Thyroid gland (tissue), 4 donors: ENCODE results near the gene GRB10. TPM values are rescaled to one million over a fixed set of nuclear protein-coding genes. Genes with fewer than 3 reads are reported as not detected.

ENCODE experiments used
- DNase-seq, 2 donors: peaks; one replicate each; pipeline ENCODE4 v3.0.0-alpha.2; 2019
- H3K27ac ChIP-seq, 3 donors: fragments of 200-600 bp; sonication (generic); 1 replicate in 2 of 3; 2 replicates in 1 of 3; pipeline ENCODE4 v1.5.1; 2016 to 2019; ENCODE audit warnings: mild to moderate bottlenecking in 1 of 3, moderate library complexity in 1 of 3
- H3K27me3 ChIP-seq: fragments of 200-600 bp; sonication (generic); one replicate; pipeline ENCODE4 v1.5.1; 2019
- H3K36me3 ChIP-seq, 2 donors: fragments of 200-600 bp; sonication (generic); one replicate each; pipeline ENCODE4 v1.5.1; 2016 to 2019
- H3K4me1 ChIP-seq, 2 donors: fragments of 200-600 bp; sonication (generic); one replicate each; pipeline ENCODE4 v1.5.1; 2017 to 2019
- H3K4me3 ChIP-seq, 3 donors: fragments of 200-600 bp; sonication (generic); replicated peaks in 1 of 3; 1 replicate in 2 of 3; 2 replicates in 1 of 3; pipeline ENCODE4 v1.5.1; 2016; ENCODE audit warnings: mild to moderate bottlenecking in 1 of 3
- H3K9me3 ChIP-seq: fragments of 200-600 bp; sonication (generic); one replicate; pipeline ENCODE4 v1.5.1; 2017
- POLR2A ChIP-seq, 2 donors: fragments of 450-650 bp; IDR thresholded peaks; one replicate each; pipeline ENCODE4 v1.6.1; 2017; ENCODE audit warnings: antibody characterized with exemption in 2 of 2, mild to moderate bottlenecking in 2 of 2, moderate library complexity in 1 of 2
- WGBS, 2 donors: methylation state at CpG; one replicate each; pipeline ENCODE4 v1.1.5; 2017; 5-methylcytosine and 5-hydroxymethylcytosine counted together
- intact Hi-C: fragments of 100-400 bp; cut with DNase I; formaldehyde crosslinking; loops from one replicate; pipeline ENCODE4 v1.15.1; 2023
- total RNA-seq, 4 donors: library from RNA; depleted of rRNA; stranded (reverse); fragments of >200 nt; gene quantifications; one replicate each; pipeline ENCODE4 v1.2.3, GENCODE V29; 2016
- TF ChIP-seq, protein P1 (sequence below), 6 experiments: fragments of 200-600 bp in 3 of 6; fragments of 450-650 bp in 3 of 6; sonication (generic) in 3 of 6; IDR thresholded peaks; one replicate each; pipeline ENCODE4 v1.5.1; 2016 to 2019; ENCODE audit warnings: antibody characterized with exemption in 6 of 6, mild to moderate bottlenecking in 2 of 6, inconsistent platforms in 1 of 6, moderate library complexity in 1 of 6

The GRB10 gene
- total RNA-seq, 4 donors from 2014 or later, result 21.3 to 99.2 (median 39.6) TPM

DNA sequence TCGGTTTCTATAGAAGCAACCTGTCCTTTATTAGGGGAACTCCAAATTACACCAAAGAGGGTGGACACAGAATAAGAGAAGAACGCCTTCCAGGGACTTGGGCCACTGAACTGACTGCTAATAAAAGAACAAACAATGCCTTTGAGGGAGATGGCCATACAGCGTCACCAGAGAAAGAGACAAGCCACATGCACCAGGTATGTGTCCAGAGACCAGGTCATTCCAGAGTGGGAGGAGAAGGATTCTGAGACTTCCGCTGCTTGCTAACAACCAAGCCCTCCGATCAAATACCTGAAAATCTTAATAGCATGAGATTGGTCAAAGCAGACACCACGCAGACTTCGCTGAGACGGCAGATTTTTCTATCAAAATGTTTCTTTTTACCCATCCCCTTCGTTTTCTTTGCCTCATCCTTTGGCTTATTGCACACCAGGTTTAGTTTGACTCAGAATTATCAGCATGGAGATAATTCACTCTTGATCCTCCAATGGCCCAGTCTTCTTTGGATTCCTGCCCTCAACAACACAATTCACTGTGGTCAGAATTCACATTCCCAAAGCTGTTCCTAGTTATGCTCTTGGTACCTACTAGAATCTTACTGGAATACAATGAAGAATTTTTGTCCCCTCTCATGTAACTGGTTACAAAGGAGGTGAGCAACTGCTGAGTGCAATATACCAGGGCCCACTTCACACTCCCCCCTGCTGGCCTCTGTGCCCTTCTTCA is 130.1 kb downstream of the GRB10 start:
- Histone ChIP-seq H3K9me3 (no peaks in the 10 kb centered on the region), H3K36me3 (no peaks in the 10 kb centered on the region), H3K4me3 (no peak overlapping the region), H3K27ac (peak overlapping the region; percentile 18 to 72 (median 67)), H3K4me1 (peaks cover 5 to 34% of the 10 kb centered on the region in 2 donors), H3K27me3 (no peaks in the 10 kb centered on the region)
- intact Hi-C loops, result no loop called here
- no peak for DNase-seq
- TF ChIP-seq, protein P1, sequence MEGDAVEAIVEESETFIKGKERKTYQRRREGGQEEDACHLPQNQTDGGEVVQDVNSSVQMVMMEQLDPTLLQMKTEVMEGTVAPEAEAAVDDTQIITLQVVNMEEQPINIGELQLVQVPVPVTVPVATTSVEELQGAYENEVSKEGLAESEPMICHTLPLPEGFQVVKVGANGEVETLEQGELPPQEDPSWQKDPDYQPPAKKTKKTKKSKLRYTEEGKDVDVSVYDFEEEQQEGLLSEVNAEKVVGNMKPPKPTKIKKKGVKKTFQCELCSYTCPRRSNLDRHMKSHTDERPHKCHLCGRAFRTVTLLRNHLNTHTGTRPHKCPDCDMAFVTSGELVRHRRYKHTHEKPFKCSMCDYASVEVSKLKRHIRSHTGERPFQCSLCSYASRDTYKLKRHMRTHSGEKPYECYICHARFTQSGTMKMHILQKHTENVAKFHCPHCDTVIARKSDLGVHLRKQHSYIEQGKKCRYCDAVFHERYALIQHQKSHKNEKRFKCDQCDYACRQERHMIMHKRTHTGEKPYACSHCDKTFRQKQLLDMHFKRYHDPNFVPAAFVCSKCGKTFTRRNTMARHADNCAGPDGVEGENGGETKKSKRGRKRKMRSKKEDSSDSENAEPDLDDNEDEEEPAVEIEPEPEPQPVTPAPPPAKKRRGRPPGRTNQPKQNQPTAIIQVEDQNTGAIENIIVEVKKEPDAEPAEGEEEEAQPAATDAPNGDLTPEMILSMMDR (IDR thresholded peaks at IDR 0.05), result no peak
- TF ChIP-seq POLR2A (IDR thresholded peaks at IDR 0.05), result no peak
- WGBS, 2 donors, result 97 to 98% methylated on average over 9 of the region's 9 CpGs

DNA sequence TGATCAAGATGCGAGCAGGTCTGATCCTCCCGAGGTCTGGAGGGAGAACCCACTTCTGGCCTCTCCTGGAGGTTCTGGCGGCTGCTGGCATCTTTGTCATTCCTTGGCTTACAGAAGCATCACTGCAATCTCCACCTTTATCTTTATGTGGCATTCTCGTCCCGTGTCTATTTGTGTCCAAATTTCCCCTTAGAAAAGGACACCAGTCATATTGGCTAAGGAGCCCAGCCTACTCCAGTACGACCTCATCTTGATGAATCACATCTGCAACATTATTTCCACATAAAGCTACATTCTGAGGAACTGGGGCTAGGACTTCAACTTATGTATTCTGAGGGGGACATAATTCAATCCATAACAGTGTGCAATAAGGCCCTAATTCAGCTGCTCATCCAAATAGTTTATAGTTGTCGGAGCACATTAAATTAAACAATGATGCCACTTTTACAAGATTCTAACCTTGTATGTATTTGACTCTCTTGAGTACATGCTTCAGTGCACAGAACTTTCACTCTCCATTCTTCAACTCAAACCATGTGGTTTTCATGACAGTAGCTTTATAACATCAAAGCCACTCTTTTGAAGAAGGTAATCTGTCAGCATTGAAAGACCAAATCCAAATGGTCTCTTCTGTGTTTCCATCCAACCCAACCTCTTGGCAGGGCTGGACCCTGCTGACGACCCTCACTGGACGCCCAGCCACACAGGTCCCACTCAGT is 131.3 kb downstream of the GRB10 start:
- TF ChIP-seq, protein P1 (IDR thresholded peaks at IDR 0.05), result no peak
- no peak for TF ChIP-seq POLR2A (IDR thresholded peaks at IDR 0.05)
- DNase-seq, result no peak
- no peaks in the 10 kb centered on the region for H3K27me3 ChIP-seq
- intact Hi-C loops, result no loop called here
- WGBS, 2 donors, result 87 to 92% methylated on average over 9 of the region's 9 CpGs
- H3K4me3 ChIP-seq, result no peak overlapping the region
- H3K4me1 ChIP-seq, result peaks cover 2 to 27% of the 10 kb centered on the region in 2 donors
- H3K9me3 ChIP-seq, result no peaks in the 10 kb centered on the region
- H3K36me3 ChIP-seq, result no peaks in the 10 kb centered on the region
- H3K27ac ChIP-seq, result peak overlapping the region in 1 of 3 donors; percentile 36

DNA sequence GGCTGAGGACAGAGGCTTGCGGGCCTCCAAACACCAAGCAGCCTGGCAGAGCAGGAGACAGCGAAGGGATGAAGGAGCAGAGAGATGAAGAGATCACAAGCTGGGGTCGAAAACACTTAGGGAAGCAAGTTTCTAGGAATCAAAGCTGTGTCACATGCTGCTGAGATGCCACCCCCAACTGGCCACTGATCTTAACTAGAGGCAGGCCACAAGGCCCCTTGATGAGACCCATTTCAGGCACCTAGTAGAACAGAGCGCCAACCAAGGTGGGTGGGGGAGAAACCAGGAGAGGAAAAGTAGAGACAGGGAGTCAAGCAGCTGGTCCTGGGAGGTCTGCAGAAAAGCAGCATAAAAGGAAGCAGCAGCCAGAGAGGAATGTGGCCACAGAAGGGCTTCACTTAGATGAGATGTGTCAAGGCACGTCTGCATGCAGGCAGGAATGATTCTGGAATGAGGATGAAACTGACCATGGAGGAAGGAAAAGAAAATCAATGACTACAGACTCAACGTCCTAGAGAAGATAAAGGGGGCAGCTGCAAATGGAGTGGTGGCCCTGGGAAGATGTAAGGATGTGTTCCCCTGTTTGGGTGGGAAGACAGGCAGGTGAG is 132.5 kb downstream of the GRB10 start:
- H3K9me3 ChIP-seq, result no peaks in the 10 kb centered on the region
- 94 to 95% methylated on average over 6 of the region's 6 CpGs for WGBS, 2 donors
- no peaks in the 10 kb centered on the region for H3K36me3 ChIP-seq
- intact Hi-C loops, result no loop called here
- DNase-seq, result no peak
- no peak for TF ChIP-seq POLR2A (IDR thresholded peaks at IDR 0.05)
- TF ChIP-seq, protein P1 (IDR thresholded peaks at IDR 0.05), result no peak
- no peak overlapping the region for H3K27ac ChIP-seq
- H3K27me3 ChIP-seq, result no peaks in the 10 kb centered on the region
- peaks cover 0 to 16% of the 10 kb centered on the region in 2 donors for H3K4me1 ChIP-seq
- no peak overlapping the region for H3K4me3 ChIP-seq

DNA sequence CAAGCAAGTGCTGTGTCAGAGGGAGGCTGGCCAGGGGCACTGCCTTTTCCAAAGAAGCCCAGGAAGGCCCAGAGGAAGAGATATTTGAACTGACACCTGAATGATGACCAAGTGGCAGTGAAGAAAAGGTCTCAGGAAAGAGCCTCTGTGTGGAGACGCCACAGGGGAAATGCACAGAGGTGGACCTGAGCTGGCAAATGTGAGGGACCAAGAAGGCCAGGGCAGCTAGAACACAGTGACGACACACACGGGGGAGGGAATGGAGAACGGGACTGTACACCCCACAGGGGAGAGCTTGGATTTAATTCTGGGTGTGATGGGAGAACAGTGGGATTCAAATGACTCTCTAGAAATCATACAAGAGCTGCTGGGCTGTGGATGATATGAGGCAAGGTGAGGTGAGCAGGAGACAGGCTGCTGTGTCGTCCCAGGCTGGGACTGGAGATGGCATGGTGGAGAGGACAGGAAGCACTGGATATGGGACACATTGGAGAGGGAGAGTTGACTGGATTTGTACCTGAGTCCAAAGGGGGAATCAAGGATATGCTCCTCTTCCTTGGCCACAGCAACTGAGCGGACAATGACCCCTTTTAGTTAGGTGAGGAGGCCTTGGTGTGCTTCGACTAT is 133.3 kb downstream of the GRB10 start:
- Histone ChIP-seq H3K4me1 (peaks cover 0 to 12% of the 10 kb centered on the region in 2 donors), H3K27me3 (no peaks in the 10 kb centered on the region), H3K4me3 (no peak overlapping the region), H3K9me3 (no peaks in the 10 kb centered on the region), H3K27ac (no peak overlapping the region), H3K36me3 (no peaks in the 10 kb centered on the region)
- intact Hi-C loops, result no loop called here
- 93 to 97% methylated on average over 7 of the region's 7 CpGs for WGBS, 2 donors
- TF ChIP-seq, protein P1 (IDR thresholded peaks at IDR 0.05), result no peak
- TF ChIP-seq POLR2A (IDR thresholded peaks at IDR 0.05), result no peak
- no peak for DNase-seq
